ENCODE results near the gene RASGRP1. TPM values are rescaled to one million over a fixed set of nuclear protein-coding genes. Genes with fewer than 3 reads are reported as not detected.
A peak's percentile ranks its signal among the peaks of the same experiment; 100 is the strongest.
"Not testable (repeated sequence)": the region's sequence is repeated elsewhere in the genome, so short reads cannot be mapped to it uniquely, and the experiment has no call there.

Gene RASGRP1
- 12.1 and 16.3 TPM in 2 replicates for total RNA-seq

GRCh38 chr15:38564557-38565286 lies at the start of gene RASGRP1:
Gene RASGRP1, minus strand, starts transcription at chr15:38564814. Its CDS starts 186 bp downstream, at chr15:38564628.
- DNase-seq (ENCODE audit: low read depth): no peak

DNA sequence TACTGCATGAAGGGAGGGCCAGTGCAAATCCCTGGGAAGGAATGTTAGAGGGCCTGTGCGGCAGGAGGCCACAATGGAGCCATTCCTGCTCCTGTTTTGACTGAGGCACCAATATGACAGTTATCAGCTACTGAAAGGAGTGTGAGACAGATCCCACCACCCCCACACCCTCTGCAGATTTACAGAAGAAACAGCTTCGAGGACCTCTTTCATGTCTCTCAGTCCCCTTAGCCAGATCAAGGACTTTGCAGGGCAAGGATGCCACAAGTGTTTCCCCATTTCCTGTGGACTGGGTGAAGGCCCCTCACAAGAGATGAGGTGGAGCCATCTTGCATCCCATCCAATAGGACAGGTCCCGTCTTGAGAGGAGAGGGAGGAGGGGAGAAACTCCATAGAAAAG lies 48.5 kb upstream of the RASGRP1 start:
- DNase-seq (ENCODE audit: low read depth): no peak

DNA sequence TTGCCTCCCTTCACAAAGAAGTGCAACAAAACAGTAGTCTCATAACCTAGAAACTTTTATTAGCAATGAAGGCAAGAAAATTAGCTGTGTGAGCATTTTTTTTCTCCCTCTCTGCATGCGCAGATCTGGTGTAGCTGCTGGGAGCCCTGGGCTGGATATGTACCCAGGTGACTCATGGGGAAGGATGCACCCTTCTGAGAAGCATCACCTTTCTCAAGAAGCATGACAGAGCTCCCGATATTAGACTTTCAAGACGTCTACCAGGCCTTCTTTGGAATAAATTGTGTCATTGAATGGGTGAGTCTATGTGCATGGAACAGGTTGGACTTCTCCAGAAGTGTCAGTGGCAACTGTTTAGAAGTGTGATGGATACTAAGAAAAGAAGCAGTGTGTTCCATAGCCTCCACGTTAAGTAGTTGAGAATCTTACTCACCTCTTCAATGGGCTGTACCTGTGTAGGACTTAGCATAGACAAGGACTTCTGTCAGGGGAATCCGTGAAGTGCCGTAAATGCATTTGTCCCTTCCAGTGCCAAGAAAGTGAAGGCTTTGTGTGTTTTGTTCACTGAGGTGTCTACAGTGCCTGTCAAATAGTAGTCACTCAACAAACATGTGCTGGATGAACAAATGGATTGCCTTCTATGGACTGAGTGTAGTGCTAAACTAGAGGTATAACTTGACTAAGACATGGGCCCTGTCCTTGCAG lies 47.7 kb upstream of the RASGRP1 start:
- no peak for DNase-seq (ENCODE audit: low read depth)

DNA sequence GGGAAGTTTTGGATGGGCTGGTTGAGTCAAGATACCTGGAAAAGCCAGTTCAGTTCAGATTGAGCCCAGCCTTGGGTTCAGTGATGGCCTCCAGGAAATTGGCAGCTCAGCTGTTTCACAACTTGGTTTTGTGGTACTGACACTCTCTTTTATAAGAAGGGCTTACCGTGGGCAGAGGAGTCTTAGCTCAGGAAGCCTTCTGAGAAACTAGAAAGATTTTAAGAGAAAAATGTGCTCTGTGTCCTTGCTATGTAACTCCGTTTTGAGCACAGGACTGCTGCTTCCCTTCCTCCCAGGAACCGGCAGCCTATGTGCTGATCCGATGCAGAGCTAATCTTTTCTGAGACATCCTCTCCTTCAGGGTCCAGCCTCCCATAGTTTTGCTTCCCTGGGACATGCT lies 46.6 kb upstream of the RASGRP1 start:
- DNase-seq (ENCODE audit: low read depth): no peak

GRCh38 chr15:38610748-38611147 lies 46.1 kb upstream of the RASGRP1 start:
- no peak for DNase-seq (ENCODE audit: low read depth)

DNA sequence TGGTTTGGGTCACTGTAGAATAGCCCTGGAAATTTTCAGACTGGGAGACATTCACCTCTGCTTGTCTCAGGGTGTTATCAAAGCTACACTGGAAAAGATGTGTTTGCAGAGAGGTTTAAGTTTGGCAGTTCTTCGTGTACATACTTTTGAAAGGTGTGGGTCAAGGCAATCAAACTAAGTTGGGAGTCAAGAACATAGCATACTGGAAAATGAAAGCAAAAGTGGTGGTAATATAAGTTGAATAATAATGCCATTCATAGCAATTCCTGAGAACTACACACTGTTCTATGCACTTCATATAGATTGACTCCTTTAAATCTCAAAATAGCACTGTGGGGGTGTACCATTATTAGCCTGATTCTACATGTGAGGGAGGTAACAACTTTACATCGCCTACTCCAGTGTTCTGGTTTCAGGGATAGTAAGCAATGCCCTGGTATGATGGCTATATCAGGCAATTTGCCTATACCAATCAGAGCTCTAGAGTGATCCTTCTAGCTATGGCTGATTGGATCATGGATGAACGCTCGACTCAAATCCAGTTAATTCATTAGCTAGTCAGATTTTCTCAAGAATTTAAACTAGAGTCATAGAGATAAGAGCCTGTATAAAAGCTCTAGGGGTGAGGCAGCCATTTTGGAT lies 44.6 kb upstream of the RASGRP1 start:
- no peak for DNase-seq (ENCODE audit: low read depth)

DNA sequence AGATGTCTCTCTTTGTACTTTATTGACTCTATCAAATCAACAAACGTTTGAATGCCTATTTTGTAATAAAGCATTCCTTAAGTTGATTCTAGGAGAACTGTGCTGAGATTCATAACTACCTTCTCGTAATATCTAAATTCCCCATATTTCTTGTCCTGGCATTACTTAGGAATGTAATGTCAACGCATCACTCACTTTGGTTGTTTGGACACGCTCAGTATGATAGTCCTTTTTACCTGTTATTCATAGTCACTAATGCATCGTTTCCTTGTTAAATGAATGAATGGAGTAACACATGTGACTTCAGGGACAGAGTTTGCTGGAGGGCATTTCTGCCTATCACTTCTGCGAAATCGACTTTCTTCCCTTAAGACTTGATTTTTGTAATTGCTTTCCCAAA lies 44.1 kb upstream of the RASGRP1 start:
- no peak for DNase-seq (ENCODE audit: low read depth)

- peak; percentile 45 for DNase-seq (ENCODE audit: low read depth)
Measured at GRCh38 chr15:38605744-38606143, 41.1 kb upstream of the RASGRP1 start.

DNA sequence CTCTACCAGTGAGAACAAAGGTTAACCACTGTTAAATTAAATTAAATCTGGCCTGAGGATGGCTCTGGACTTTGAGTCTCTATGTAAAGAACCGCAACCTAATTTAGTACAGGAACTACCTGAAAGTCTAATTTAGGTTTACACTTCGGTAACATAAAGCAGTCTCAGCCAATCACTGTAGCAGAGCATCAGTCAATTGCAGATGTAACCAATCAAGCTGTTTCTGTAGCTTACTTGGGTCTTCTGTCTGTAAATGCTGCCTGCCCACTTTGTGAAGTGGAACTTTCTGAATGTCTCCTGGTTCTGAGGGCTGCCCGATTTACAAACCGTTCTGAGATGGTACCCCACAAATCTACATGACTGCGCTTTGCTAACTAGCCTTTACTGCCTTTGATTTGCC lies 39.1 kb upstream of the RASGRP1 start:
- DNase-seq (ENCODE audit: low read depth): no peak

- DNase-seq (ENCODE audit: low read depth): no peak
Measured at GRCh38 chr15:38602910-38603670, 38.5 kb upstream of the RASGRP1 start.

DNA sequence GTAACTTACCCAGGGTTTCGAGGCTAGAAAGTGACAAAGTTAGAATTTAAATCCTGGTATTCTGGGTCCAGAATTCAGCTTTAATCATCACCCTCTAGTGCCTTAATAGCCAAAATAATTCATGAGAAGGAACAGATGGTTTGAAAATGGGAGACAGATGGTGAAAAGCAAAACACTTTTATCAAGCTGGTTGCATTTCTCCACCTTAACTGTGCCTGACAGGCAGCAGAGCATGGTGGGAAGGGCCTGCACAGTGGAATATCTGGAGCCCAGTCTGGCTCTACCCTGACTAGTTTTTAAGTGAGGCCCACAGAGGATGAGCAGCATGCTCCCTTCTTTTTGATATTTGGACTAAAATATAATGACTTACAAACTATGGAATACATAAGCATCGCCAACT lies 35.6 kb upstream of the RASGRP1 start:
- no peak for DNase-seq (ENCODE audit: low read depth)

GRCh38 chr15:38598749-38599148 lies 34.1 kb upstream of the RASGRP1 start:
- peak; percentile 53 for DNase-seq (ENCODE audit: low read depth)

DNA sequence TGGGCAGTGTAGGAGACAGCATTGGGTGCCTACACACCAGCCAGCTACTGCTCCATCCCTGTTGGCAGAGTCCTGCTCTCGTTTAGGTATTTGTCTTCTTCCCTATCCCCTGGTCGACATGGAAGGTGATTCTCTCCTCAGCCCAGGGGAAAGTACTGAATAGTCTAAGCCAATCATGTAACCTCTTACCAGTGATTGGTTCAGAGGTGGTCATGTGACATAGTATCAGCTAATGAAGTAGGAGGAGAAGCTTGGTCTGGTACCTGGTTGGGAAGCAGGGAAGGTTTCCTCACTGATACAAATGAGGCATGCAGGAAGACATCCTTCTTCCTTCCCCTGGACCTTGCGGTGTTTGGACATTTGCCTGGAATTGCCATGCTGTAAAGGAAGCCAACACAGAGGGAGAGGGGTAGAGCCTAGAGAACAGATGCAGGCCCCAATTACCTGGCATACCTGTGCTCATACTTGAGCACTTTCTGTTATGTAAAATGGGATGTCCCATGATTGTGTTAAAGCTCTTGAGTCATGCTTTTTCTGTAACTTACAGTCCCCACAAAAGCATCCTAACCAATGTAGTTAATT lies 32.7 kb upstream of the RASGRP1 start:
- DNase-seq (ENCODE audit: low read depth): no peak

GRCh38 chr15:38593524-38593923 lies 28.9 kb upstream of the RASGRP1 start:
- no peak for DNase-seq (ENCODE audit: low read depth)

DNA sequence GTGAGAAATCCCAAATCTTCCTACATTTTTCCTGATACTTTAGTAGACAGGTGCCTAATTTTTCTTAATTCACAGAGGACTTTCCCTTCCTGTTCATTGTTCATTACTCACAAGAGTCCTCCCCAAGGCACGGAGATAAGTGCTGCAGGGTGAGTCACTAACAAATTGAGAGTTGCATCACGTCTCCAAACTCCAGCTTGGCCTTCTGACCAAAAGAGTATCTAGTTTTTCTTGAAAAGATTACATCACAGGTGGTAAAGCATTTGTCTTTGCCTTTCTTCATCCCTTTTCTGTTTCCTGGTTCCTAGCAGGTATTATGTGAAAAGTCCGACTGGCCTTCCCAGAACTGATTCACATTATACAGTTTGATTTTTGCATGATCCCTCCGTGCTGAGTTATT lies 24.9 kb upstream of the RASGRP1 start:
- peak; percentile 91 for DNase-seq (ENCODE audit: low read depth)

GRCh38 chr15:38588672-38589071 lies 24.1 kb upstream of the RASGRP1 start:
- peak; percentile 62 for DNase-seq (ENCODE audit: low read depth)

- DNase-seq (ENCODE audit: low read depth): no peak
Measured at GRCh38 chr15:38587214-38587613, 22.6 kb upstream of the RASGRP1 start.

GRCh38 chr15:38586005-38586404 lies 21.4 kb upstream of the RASGRP1 start:
- DNase-seq (ENCODE audit: low read depth): not testable (repeated sequence)

DNA sequence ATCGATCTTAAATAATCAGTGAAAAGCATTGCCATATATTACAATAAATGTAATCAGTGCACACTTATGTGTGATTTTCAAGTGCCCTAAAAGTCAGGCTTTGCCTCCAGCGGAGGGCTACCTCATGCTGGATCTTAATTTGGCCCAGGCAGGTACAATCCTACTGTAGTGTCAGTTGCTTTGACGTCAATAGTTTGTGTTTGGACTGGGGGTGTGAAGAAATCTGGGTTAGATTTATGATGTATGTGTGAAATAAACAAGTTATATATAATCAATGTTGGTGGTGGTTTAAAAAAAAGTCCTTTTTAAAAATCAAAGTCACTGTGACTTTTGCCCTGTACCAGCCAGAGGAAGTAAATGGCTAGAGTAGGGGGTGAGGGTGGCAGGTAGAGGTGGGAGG lies 14.0 kb upstream of the RASGRP1 start:
- DNase-seq (ENCODE audit: low read depth): no peak

DNA sequence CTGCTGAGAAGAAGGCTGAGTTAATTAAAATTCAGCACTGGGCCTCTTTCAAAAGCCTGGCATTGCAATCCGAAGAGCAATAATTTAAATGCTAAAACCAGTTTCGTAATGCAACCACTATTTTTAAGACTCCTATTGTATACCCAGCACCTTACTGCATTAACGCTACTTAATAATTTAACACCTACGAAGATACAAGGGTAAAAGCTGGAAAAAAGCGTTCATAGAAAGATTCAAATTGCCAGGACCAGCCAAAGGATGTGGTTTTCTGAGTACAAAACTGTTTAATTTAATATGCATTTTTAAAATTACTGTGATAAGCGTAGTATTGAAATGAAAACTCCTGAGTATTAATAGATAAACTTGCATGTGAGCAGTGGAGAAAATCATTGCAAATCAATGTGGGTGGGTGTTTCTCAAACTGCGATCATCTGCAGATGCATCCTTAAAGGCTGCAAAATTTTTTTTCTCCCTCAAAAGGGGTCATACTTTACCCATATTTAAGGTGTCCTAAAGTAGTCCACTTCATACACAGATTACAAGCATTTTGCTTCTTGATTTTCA lies 12.9 kb upstream of the RASGRP1 start:
- DNase-seq (ENCODE audit: low read depth): no peak

GRCh38 chr15:38576837-38577236 lies 12.2 kb upstream of the RASGRP1 start:
- DNase-seq (ENCODE audit: low read depth): no peak

All from renal cortical epithelial cell (primary cell).